ENCODE data around the gene PRTN3.

The PRTN3 gene

DNA sequence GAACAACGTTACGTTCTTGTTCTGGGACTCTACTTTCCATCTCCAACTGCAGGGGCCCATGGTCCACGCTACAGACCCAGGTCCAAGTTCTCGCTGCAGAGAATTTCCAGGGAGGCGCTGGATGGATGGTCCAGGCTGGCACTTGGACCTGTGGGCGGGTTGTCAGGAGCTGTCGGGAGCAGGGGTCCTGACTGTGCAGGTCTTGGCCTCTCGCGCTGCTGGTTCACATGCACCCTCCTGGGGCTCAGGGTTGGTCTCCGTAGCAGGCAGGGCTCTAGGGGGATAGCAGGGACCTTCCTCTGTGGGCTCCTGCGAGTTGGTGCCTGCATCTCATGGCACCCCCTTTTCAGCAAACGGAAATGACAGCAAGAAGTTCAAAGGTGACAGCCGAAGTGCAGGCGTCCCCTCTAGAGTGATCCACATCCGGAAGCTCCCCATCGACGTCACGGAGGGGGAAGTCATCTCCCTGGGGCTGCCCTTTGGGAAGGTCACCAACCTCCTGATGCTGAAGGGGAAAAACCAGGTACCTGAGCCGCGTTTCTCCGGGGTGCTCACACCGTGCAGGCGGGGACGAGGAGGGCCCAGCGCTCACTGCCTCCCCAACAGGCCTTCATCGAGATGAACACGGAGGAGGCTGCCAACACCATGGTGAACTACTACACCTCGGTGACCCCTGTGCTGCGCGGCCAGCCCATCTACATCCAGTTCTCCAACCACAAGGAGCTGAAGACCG lies 36.9 kb upstream of the PRTN3 start:
- no peak for DNase-seq

DNA sequence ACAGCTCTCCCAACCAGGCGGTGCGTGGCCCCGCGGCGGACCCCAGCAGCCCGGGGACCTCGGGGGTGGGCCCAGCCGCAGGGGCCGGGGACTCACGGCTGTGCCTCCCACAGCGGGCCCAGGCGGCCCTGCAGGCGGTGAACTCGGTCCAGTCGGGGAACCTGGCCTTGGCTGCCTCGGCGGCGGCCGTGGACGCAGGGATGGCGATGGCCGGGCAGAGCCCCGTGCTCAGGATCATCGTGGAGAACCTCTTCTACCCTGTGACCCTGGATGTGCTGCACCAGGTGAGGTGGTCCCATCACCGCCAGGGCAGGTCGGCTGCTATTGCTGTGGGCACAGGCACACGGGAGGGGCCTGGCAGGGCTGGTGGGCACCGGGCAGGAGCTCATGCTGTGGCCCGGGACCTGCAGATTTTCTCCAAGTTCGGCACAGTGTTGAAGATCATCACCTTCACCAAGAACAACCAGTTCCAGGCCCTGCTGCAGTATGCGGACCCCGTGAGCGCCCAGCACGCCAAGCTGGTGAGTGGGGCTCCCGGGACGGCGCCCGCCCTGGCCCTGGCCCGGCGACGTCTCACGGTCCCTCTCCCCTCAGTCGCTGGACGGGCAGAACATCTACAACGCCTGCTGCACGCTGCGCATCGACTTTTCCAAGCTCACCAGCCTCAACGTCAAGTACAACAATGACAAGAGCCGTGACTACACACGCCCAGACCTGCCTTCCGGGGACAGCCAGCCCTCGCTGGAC lies 36.2 kb upstream of the PRTN3 start:
- no peak for DNase-seq

DNA sequence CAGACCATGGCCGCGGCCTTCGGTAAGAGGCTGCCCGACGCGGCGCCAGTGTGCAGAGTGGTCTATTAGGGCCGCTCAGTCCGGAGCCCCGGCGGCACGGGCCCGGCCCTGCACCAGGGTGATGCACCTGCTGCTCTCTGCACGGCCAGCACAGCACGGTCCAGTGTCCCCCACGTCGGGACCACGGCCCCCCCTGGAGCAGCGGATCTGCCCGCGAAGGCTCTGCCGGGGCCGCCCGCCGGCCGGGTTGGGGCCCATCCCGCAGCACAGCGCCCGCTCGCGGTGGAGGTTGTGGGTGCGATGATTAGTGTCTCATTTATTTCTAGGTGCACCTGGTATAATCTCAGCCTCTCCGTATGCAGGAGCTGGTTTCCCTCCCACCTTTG lies 35.6 kb upstream of the PRTN3 start:
- no peak for DNase-seq

DNA sequence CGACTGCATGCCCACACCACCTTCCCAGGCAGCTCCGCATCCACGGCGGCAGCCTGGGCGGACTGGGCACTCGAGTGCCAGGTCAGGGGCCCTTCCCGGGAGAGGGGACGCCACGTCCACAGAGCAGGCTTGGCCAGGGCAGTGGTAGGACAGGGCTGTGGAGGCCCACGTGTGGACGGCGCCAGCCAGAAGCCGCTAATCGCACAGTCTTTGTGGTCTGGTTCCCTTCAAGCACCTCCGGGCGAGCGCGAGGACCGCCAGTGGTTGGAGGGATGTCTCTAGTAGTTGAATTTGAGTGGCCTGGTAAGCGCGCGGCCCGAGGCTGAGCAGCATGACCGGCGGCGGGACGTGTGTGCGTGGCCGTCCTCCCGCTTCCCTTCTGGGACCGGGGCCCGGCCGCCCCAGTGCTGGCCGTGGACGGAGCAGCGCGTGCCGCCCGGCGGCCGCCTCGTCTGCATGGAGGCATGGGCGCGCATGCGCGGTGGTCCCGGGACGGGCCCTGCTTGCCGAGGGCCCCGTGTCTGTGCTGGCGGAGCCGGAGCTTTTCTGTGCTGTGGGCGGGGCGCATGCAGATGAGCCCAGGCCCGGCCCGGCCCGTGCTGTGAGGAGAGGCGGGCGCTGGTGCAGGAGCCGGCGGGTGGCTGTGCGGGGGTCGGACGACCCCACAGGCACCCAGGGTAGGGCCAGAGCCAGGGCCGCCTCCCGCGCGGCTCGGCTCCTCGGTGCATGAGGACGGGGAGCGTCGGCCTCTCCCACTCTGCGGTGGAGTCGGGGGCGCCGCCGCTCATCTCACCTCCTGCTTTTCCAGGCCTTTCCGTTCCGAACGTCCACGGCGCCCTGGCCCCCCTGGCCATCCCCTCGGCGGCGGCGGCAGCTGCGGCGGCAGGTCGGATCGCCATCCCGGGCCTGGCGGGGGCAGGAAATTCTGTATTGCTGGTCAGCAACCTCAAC lies 34.9 kb upstream of the PRTN3 start:
- no peak for DNase-seq

DNA sequence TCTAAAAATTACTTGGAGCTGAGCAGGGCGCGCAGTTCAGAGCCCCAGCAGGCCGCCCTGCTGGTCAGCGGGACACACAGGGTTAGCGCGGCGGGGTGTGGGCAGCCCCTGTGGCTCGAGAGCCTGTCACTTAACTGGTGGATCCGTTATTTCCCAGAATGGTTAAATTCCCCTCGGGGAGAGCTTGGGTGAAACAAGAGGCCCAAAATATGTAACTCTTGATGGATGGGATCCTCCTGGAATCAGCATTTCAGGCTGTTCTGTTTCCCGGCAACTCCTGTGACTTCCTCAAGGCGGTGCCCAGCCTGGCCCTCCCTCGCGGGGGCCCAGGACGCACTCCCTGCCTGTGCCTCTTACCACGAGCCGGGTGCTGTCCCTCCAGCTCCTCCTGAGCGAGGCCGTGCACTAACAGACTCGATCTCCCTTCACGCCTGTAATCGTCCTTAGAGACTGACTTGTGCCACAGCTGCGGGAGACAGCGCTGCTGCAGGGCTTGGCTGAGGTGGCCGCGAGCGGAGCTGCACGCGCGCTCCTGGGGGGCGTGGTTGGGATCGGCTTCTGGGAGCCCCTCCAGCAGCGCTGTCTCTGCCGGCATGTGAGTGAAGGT lies 33.9 kb upstream of the PRTN3 start:
- DNase-seq, result no peak

DNA sequence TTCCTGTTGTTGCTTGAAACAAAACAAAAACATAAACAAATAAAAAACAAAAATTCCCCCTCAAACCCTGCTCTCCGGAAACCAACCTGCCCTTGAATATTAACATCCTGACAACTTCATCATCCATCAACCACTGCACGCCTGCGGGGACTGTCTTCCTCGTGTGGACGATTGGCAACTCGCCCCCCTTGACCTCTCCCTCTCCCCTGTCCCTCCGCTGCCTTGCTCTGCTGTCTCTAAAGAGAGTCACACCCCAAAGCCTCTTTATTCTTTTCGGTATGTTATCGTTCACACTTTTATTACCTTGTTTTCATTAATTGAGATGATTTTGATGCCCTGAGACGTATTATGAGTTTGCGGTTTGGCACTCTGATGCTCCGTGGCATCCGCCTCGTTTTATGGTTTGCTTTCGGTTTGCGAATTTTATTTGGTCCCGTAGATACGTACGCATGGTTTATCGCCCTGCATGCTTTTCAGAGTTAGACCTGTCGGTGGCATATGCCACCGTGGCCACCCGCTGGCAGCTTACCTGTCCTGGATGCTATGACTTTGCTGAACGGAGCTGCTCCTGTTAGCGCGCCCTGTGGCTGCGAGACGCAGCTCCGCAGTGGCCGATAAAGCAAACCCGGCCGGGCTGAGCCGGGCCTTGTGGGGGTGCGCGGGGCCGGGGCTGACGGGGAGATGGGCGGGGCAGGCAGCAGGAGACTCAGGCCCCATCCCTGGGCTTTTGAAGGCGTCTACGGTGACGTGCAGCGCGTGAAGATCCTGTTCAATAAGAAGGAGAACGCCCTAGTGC lies 33.0 kb upstream of the PRTN3 start:
- no peak for DNase-seq

DNA sequence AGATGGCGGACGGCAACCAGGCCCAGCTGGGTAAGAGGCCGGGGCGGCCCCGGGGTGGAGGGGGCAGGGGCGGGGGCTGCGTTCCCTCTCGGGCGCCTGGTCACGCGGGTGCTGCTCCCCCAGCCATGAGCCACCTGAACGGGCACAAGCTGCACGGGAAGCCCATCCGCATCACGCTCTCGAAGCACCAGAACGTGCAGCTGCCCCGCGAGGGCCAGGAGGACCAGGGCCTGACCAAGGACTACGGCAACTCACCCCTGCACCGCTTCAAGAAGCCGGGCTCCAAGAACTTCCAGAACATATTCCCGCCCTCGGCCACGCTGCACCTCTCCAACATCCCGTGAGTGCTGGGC lies 32.4 kb upstream of the PRTN3 start:
- DNase-seq, result no peak

DNA sequence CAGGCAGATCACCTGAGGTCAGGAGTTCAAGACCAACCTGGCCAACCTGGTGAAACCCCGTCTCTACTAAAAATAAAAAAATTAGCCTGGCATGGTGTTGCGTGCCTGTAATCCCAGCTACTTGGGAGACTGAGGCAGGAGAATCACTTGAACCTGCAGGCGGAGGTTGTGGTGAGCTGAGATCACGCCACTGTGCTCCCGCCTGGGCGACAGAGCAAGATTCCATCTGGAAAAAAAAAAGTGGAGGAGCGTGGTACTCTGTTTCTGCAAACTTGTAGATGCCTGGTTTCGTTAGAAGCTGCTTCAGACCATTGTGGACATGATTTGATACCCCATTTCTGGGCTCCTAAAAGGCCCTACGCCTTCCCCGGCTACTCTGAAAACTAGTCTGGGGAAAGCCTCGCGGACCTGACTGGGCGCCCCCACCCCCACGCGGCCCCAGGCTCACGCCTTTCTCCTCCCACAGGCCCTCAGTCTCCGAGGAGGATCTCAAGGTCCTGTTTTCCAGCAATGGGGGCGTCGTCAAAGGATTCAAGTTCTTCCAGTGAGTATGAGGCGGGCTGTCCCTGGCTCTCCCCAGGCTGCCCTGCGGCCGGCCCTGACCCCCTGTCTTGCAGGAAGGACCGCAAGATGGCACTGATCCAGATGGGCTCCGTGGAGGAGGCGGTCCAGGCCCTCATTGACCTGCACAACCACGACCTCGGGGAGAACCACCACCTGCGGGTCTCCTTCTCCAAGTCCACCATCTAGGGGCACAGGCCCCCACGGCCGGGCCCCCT lies 30.5 kb upstream of the PRTN3 start:
- no peak for DNase-seq

DNA sequence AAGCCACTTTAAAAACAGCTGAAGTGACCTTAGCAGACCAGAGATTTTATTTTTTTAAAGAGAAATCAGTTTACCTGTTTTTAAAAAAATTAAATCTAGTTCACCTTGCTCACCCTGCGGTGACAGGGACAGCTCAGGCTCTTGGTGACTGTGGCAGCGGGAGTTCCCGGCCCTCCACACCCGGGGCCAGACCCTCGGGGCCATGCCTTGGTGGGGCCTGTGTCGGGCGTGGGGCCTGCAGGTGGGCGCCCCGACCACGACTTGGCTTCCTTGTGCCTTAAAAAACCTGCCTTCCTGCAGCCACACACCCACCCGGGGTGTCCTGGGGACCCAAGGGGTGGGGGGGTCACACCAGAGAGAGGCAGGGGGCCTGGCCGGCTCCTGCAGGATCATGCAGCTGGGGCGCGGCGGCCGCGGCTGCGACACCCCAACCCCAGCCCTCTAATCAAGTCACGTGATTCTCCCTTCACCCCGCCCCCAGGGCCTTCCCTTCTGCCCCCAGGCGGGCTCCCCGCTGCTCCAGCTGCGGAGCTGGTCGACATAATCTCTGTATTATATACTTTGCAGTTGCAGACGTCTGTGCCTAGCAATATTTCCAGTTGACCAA lies 29.8 kb upstream of the PRTN3 start:
- DNase-seq, result no peak

DNA sequence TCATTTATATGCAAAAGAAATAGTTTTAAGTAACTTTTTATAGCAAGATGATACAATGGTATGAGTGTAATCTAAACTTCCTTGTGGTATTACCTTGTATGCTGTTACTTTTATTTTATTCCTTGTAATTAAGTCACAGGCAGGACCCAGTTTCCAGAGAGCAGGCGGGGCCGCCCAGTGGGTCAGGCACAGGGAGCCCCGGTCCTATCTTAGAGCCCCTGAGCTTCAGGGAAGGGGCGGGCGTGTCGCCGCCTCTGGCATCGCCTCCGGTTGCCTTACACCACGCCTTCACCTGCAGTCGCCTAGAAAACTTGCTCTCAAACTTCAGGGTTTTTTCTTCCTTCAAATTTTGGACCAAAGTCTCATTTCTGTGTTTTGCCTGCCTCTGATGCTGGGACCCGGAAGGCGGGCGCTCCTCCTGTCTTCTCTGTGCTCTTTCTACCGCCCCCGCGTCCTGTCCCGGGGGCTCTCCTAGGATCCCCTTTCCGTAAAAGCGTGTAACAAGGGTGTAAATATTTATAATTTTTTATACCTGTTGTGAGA lies 29.2 kb upstream of the PRTN3 start:
- no peak for DNase-seq

DNA sequence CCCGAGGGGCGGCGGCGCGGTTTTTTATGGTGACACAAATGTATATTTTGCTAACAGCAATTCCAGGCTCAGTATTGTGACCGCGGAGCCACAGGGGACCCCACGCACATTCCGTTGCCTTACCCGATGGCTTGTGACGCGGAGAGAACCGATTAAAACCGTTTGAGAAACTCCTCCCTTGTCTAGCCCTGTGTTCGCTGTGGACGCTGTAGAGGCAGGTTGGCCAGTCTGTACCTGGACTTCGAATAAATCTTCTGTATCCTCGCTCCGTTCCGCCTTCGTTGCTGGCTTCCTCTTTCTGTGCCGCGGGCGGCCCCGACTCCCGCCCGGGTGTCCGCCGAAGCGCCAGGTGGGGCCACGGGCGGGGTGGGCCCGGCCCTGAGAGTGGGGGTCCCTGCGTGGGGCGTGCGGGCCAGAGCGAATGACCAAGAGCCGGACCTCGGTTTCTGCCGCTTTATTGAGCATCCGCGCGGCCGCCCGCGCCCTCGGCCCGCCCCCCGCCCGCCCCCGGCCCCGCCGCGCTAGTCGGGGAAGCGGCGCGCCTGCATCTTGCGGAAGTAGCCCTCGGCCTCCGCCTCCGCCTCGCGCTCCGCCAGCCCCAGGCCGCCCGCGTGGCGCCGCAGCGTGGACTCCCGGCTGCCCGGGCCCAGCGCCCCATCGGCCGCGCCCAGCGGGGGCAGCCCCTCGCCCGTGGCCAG lies 28.6 kb upstream of the PRTN3 start:
- DNase-seq, result no peak

DNA sequence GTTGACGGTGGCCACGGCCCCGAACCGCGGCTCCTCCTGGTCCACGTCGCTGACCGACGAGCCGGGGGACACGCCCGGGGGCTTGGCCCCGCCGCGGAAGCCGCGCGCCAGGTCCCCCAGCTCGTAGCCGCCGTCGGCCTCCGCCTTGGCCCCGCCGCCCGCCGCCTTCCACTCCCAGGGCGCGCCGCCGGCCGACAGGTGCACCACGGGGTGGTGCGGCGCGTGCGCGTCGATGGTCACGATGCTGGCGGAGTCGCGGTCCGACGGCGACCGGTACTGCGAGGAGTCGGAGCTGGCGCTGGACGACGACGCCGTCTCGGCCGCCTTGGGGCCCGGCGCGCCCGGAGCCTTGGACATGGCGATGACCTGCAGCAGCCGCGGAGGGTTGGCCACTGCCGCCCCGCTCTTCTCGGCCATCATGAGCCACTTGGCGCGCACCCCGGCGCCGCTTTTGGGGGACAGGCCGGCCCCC lies 28.0 kb upstream of the PRTN3 start:
- DNase-seq, result no peak

DNA sequence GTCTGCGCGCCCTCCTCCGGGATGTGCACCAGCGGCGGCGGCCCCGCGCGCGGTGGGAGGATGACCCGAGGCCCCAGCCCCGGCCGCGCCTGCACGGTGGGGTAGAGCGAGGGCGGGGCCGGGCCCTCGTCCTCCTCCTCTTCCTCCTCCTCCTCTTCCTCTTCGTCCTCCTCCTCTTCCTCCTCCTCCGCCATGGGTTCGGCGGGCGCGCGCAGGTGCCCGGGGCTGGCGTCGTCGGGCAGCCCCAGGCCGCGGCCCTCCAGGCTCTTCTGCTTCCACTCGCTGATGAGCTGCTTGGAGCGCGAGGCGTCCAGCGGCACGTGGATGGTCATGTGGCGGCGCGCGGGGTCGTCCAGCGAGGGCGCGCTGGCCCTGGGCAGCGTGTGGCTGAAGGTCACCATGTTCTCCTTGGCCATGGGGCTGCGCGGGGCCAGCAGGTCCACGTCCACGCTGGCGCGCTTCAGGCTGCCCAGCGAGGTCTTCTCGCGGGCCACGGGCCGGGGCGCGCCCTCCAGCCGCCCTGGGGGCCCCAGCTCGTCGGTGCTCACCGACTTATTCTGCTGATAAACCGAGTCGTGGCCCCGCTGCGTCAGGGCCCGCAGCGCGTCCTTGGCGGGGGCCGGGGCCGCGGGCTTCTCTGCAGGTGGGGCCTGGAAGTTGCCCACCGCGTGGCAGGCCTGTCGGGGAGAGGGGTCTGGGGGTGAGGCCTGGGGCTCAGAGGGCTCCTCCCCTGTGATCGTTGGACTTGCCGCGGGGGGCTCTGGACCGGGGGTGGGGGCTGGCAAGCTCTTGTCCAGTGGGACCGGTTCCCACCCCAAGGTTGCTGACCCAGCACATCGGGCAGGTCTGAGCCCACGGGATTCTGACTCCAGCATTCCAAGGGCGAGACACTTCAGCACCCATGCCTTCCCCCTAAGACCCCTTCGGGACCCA lies 27.3 kb upstream of the PRTN3 start:
- DNase-seq, result no peak

DNA sequence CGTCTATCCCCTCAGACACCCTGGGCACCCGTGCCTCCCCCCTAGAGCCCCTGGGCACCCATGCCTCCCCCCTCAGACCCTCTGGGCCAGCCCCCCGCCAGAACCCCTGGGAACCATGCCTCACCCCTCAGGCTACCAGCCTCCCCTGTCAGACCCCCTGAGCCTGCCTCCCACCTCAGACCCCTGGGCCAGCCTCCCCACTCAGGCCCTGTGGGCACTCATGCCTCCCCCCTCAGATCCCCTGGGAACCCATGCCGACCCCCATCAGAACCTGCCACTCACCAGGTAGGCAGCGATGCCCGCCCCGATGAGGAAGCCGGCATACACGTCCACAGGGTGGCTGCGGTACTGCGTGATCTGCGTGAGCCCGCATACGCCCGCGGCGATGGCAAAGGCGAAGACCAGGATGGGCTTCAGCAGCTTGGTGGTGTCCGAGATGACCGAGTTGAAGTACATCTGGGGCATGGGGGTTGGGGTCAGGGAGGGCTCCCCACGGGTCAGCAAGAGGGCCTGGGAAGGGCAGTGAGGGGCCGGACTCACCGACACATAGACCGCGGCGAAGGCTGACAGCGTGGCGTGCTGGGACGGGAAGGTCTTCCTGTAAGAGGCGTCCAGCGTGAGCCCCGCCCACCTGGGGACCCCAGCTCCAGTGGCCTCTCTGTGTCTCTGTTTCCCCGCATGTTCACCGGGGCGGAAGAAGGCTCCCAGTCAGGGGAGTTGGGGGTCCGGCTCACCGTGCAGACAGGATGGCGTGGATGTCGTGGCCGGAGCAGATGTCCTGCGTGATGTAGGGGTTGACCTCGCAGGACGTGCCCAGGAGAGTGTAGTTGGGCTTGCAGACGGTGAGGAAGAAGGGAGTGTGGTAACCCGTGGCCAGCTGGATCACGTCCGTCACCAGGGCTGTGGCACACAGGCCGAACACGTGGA lies 26.4 kb upstream of the PRTN3 start:
- DNase-seq, result no peak

DNA sequence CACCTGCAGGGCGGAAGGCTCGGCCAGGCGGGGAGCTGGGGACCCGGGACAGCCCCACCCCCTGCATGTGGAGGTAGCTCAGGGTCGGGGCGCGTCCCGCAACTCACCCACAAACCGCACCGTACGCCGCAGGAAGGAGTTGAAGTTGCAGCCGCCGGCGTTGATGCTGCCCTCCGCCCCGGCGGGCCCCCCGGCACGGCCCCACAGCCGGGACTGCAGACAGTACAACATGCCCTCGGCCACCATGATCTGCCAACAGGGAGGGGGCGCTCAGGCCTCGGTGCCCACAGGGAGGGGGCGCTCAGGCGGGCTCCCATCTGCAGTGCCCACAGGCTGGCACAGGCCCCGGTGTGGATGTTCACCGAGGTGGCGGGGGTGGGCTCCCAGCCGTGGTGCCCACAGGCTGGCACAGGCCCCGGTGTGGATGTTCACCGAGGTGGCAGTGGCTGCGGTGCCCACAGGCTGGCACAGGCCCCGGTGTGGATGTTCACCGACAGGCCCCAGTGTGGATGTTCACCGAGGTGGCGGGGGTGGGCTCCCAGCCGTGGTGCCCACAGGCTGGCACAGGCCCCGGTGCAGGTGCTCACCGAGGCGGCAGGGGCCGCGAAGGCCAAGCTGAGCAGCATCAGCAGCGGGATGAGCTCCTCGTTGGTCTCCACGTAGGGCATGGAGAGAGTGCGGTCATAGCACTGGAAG lies 25.6 kb upstream of the PRTN3 start:
- DNase-seq, result no peak

DNA sequence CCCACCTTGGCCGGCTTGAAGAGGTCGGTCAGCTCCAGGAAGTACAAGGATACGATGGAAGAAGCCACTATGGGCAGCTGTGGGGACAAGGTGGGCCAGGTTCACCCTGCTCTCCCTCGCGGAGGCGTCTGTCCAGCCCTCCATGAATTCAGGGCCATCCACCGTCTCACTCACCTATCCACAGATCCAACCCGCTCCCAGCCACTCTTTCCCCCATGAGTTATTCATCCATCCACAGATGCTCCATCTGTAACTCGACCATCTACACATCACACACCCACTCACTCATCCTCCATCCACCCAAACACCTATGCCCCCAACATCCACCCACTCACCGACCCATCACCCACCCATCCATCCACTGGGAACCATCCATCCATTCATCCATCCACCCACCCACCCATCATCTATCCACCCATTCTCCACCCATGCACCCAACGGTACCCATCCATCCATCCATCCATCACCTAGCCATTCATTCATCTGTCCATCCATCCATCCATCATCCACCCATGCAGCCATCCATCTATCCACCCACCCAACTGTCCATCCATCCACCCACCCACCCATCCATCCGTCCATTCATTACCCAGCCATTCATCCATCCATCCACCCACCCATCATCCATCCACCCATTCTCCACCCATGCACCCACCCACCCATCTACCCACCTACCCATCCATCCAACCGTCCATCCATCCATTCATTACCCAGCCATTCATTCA lies 24.9 kb upstream of the PRTN3 start:
- no peak for DNase-seq

Data from DMS153 (cell line).